Activated naive CD4-positive, alpha-beta T cell treated with anti-CD3 and anti-CD28 coated beads, Interleukin-2, amount 50 U/mL, for 16 hours (primary cell): ENCODE measurements around the gene DGKH.
"Not testable (repeated sequence)": the region's sequence is repeated elsewhere in the genome, so short reads cannot be mapped to it uniquely, and the experiment has no call there.

Experiments used
- DNase-seq: peaks from one replicate; pipeline ENCODE4 v3.0.0-alpha.2; 2020

DGKH gene

GRCh38 chr13:42114912-42115311, 66.5 kb downstream of the DGKH start:
- no peak for DNase-seq

- no peak for DNase-seq
Observed at GRCh38 chr13:42116225-42116624, 67.8 kb downstream of the DGKH start.

DNA sequence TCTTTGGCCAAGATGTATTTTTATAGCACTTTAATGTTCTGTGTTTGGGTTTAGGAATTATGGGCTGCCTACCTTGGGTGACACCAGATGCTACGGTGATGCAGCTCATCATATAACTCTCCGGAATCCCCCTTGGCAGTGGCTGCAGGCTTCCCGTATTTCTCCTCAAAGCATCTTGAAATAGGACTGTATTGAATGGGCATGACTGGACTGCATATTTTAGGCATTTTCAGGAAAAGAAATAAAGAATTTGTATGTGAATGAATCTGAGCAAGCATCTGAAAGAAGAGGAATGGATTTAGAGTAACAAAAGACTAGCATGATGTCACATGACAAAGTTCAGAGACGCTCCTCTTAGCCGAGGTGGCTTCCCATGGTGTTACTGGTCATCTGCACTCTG, 70.6 kb downstream of the DGKH start:
- no peak for DNase-seq

- DNase-seq: no peak
Observed at GRCh38 chr13:42119875-42120274, 71.4 kb downstream of the DGKH start.

DNA sequence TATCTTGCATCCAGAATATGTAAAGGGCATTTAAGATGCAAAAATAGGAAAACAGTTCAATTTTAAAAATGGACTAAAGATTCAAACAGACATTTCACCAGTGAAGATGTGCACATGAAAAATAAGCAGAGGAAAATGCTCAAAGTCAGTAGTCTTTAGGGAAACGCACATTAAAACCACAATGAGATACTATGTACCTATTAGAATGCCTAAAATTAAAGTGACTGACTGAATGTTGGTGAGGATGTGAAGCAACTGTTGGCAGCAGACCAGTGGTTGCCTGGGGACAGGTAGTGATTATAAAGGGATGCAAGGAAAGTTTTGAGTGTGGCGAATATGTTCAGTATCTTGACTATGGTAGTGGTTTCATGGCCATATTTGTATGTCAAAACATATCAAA, 75.2 kb downstream of the DGKH start:
- no peak for DNase-seq

DNA sequence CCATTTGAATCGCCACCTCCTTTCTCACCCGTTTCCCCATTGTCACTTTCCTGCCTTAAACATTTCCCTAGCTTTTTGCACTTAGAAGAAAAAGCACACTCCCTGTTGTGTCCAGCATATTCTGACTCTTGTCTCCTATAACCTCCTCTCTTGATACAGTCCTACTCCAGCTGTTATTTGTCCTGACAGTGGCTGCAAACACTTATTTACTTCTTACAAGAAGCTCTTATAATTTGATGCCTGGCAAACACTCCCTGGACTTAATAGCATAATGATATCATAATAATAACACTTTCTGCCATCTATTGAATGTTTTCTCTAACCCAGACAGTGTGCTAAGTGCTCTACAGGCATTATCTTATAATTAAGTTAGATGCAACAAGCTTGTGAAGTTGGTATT, 76.6 kb downstream of the DGKH start:
- DNase-seq: no peak

DNA sequence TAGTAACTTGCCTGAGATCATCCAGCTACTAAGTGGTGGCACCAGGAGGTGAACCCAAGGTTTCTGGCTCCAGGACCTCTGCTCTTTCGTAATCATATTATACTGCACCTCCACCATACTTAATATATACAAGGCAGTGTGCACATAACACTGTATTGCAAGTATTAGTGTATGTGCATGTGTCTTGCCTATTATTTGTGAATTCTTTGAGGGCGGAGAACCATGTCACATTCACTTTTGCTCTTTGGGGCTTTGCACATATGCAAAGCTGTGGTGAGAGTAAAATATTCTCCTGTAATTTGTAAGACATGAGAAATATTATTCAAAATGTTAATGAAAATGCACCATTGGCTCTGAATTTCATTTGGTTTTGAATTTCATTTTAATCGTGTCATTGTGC, 78.6 kb downstream of the DGKH start:
- no peak for DNase-seq

- no peak for DNase-seq
Observed at GRCh38 chr13:42129033-42129432, 80.6 kb downstream of the DGKH start.

- DNase-seq: no peak
Observed at GRCh38 chr13:42136518-42136917, 88.1 kb downstream of the DGKH start.

GRCh38 chr13:42137856-42138537, 89.5 kb downstream of the DGKH start:
- no peak for DNase-seq

DNA sequence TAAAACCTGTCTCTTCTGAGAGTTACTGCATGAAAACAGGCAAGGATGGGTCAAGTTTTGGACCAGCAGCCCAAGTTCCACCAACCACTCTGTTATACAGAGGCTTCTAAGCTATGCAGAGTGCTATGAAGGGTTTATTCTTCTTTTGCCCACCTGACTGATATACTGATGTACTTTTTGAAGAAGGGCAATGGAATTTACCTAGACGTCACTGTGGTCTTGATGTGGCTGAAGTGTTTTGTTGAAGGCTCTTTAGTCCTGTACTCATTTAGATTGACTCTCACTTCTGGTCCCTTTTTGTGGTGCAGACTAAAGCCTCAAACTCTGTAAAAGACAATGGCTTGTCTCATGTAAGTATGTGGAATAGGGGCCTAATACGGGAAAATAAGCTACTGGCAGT, 92.0 kb downstream of the DGKH start:
- DNase-seq: no peak

- DNase-seq: not testable (repeated sequence)
Observed at GRCh38 chr13:42141052-42141451, 92.6 kb downstream of the DGKH start.

GRCh38 chr13:42146359-42146758, 97.9 kb downstream of the DGKH start:
- DNase-seq: no peak

- DNase-seq: no peak
Observed at GRCh38 chr13:42148538-42148937, 100.1 kb downstream of the DGKH start.

GRCh38 chr13:42149136-42149535, 100.7 kb downstream of the DGKH start:
- no peak for DNase-seq

GRCh38 chr13:42151781-42152180, 103.3 kb downstream of the DGKH start:
- DNase-seq: no peak

GRCh38 chr13:42152495-42152894, 104.0 kb downstream of the DGKH start:
- no peak for DNase-seq

GRCh38 chr13:42153199-42154113, 105.0 kb downstream of the DGKH start:
- DNase-seq: no peak

DNA sequence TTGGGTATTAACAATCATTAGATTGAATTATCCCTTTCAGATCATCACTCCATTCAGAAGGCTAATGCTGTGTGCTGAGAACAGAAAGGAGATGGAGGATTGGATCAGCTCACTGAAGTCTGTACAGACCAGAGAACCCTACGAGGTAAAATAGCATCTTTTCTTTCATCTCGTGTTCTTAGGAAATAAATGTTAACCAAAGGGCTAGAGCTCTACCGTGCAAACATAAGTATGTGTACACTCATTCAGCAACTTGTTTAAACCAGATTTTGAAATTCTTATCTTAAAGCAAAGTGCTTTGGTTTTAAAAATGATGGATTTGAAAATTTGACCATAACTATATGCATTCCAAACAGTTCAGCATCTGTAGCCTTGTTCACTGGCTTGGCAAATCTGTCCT, 106.8 kb downstream of the DGKH start:
- DNase-seq: no peak

DNA sequence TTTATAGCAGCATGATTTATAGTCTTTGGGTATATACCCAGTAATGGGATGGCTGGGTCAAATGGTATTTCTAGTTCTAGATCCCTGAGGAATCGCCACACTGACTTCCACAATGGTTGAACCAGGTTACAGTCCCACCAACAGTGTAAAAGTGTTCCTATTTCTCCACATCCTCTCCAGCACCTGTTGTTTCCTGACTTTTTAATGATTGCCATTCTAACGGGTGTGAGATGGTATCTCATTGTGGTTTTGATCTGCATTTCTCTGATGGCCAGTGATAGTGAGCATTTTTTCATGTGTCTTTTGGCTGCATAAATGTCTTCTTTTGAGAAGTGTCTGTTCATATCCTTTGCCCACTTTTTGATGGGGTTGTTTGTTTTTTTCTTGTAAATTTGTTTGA, 114.9 kb downstream of the DGKH start:
- DNase-seq: not testable (repeated sequence)

DNA sequence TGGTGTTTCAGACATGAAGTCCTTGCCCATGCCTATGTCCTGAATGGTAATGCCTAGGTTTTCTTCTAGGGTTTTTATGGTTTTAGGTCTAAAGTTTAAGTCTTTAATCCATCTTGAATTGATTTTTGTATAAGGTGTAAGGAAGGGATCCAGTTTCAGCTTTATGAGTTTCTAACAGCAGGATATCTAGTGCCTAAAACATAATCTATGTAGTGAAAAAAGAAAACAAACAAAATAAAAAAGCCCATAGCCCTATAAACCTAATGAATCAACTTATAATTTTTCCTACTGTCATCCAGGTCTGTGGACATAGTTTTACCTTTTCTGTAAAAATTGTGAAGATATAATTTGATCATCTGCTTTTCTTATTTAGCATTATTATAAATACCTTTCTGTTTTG, 115.5 kb downstream of the DGKH start:
- not testable (repeated sequence) for DNase-seq

DNA sequence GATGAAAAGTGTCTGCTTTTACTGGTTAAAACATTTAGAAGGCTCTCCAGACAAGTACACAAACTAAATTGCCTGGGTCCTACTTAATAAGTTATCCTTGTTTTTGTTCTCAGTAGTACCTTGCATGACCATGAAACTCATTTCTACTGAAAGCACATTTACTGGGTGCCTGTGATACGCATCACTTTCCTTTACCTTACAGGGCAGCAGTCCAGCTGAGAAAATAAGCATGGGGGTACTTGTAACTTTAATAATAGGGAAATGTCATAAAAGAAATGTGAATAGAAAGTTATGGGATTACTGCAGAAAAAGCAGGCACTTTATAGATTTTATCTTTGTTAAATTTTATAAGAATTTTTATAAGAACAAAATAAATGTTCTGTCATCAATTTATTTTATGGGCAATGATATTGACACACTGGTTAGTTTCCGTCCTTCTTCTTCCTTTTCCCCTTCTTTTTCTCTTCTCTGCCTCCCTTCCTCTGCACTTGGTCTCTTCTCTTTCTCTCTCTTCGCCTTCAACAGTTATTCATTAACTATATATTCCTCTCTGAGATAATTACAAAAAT, 116.2 kb downstream of the DGKH start:
- no peak for DNase-seq

- DNase-seq: no peak
Observed at GRCh38 chr13:42168496-42168895, 120.0 kb downstream of the DGKH start.

- DNase-seq: no peak
Observed at GRCh38 chr13:42170029-42170428, 121.6 kb downstream of the DGKH start.
